ENCODE measurements around the gene CDH3. TPM values are rescaled to one million over a fixed set of nuclear protein-coding genes. Genes with fewer than 3 reads are reported as not detected.

CDH3 gene
- total RNA-seq, 5 donors from 2014 or later (not counting 1 experiment from before 2014, with no cell fraction given), result 0.36 to 1.1 (median 0.60) TPM; not detected in 1

DNA sequence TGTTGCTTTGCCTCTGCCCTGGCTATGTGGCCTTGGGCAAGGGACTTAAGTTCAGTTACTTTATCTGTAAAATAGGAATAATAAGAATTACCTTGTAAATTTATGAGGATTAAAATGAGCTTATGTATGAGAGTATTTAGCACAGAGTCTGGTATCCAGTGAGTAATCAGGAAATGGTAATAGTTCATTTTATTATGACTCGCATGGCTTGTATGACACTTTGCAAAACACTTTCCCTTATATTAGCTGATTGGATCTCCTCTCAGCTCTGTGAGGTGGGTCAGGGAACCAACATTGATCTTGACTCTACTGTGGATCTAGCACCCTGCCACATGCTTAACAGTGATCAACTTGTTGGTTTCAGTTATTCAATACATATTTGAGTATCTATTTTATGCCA lies 8.3 kb upstream of the CDH3 start:
- no peak overlapping the region for H3K27ac ChIP-seq (ENCODE audit: low read length)

DNA sequence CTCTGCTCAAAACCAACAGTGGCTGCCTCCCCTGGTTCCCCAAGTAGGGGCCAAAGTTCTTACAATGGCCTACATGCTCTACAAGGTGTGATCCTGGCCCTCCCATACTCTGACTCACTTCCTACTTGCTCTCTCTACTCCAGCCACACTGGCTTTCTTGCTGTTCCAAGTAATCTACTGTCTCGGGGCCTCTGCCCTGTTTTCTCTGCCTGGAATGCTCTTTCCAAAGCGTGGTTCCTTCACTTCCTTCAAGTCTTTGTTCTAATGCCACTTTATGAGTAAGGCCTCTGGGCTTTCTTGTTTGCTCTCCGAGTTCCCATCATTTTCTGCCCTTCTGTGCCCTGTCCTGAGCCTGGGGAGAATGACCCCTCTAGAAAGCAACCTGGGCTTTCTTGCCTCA lies 4.1 kb upstream of the CDH3 start:
- Histone ChIP-seq H3K9me3 (no peaks in the 10 kb centered on the region), H3K4me3 (ENCODE audit: control insufficient read depth in 1 of 2, extremely low read depth in 1 of 2, low read length in 1 of 2) (no peak overlapping the region), H3K27me3 (replicated peaks in 1 of 2; ENCODE audit: control insufficient read depth in 2 of 2, extremely low read depth in 1 of 2, insufficient read depth in 2 of 2, low read length in 1 of 2) (peaks cover 0 to 49% of the 10 kb centered on the region in 2 experiments), H3K4me1 (ENCODE audit: control insufficient read depth in 1 of 2, extremely low read depth in 1 of 2, insufficient read depth in 2 of 2, low read length in 2 of 2) (peaks cover 0 to 18% of the 10 kb centered on the region in 2 experiments), H3K36me3 (ENCODE audit: control insufficient read depth in 2 of 2, extremely low read depth in 1 of 2, insufficient read depth in 1 of 2, low read length in 1 of 2) (no peaks in the 10 kb centered on the region), H3K27ac (ENCODE audit: low read length) (no peak overlapping the region)
- WGBS (ENCODE audit: insufficient coverage), result 58% methylated on average over 3 of the region's 3 CpGs
- Mint-ChIP-seq H3K4me3 (no peak overlapping the region), H3K4me1 (peaks cover 11 to 15% (median 13%) of the 10 kb centered on the region in 3 donors), H3K27me3 (peaks cover 20 to 39% of the 10 kb centered on the region in 2 donors), H3K36me3 (no peaks in the 10 kb centered on the region), H3K27ac (no peak overlapping the region), H3K9me3 (no peaks in the 10 kb centered on the region)
- ChIA-PET POLR2A (no interaction called here), CTCF (no interaction called here)
- ATAC-seq (replicated peaks in 1 of 4), result no peak
- no peak for DNase-seq

More for the DNA sequence above, 8.3 kb upstream of the CDH3 start:
- no peak overlapping the region for H3K27ac Mint-ChIP-seq
- CTCF ChIA-PET, result no interaction called here
- H3K4me3 Mint-ChIP-seq, result no peak overlapping the region
- Histone ChIP-seq H3K4me1 (ENCODE audit: control insufficient read depth in 1 of 2, extremely low read depth in 1 of 2, insufficient read depth in 2 of 2, low read length in 2 of 2) (no peaks in the 10 kb centered on the region), H3K36me3 (ENCODE audit: control insufficient read depth in 2 of 2, extremely low read depth in 1 of 2, insufficient read depth in 1 of 2, low read length in 1 of 2) (no peaks in the 10 kb centered on the region), H3K27me3 (replicated peaks in 1 of 2; ENCODE audit: control insufficient read depth in 2 of 2, extremely low read depth in 1 of 2, insufficient read depth in 2 of 2, low read length in 1 of 2) (peaks cover 0 to 8% of the 10 kb centered on the region in 2 experiments), H3K4me3 (ENCODE audit: control insufficient read depth in 1 of 2, extremely low read depth in 1 of 2, low read length in 1 of 2) (no peak overlapping the region), H3K9me3 (no peaks in the 10 kb centered on the region)
- H3K36me3 Mint-ChIP-seq, result no peaks in the 10 kb centered on the region
- WGBS (ENCODE audit: insufficient coverage), result no CpG with 5 or more reads among the region's 1 CpG
- no peak for ATAC-seq (replicated peaks in 1 of 4)
- H3K4me1 Mint-ChIP-seq, result no peaks in the 10 kb centered on the region
- POLR2A ChIA-PET, result interaction anchor here in 1 of 2 donors (0.6 kb wide), 1 partner anchor 1627 kb away, joined by 3 read pairs; no protein-coding TSS in a partner anchor
- DNase-seq, result no peak
- H3K9me3 Mint-ChIP-seq, result no peaks in the 10 kb centered on the region
- H3K27me3 Mint-ChIP-seq, result peaks cover 9 to 12% of the 10 kb centered on the region in 2 donors

DNA sequence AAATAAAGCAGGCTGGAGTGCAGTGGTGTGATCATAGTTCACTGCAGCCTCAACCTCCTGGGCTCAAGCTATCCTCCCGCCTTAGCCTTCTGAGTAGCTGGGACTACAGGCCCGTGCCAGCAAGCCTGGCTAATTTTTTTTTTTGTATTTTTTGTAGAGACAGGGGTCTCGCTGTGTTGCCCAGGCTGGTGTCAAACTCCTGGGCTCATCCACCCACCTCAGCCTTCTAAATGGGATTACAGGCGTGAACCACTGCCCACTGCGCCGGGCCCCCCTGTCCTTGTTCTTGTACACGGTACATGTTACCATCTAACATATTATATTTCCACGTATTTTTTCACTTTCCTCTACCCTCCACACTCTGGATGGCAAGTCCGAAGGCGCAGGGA lies 3.1 kb upstream of the CDH3 start:
- CTCF ChIA-PET, result no interaction called here
- H3K27me3 Mint-ChIP-seq, result peaks cover 20 to 47% of the 10 kb centered on the region in 2 donors
- 100% methylated on average over 3 of the region's 10 CpGs for WGBS (ENCODE audit: insufficient coverage)
- H3K4me3 ChIP-seq (ENCODE audit: control insufficient read depth in 1 of 2, extremely low read depth in 1 of 2, low read length in 1 of 2), result no peak overlapping the region
- no peaks in the 10 kb centered on the region for H3K9me3 ChIP-seq
- ATAC-seq (replicated peaks in 1 of 4) (no peak), DNase-seq (no peak)
- H3K4me1 Mint-ChIP-seq, result peaks cover 11 to 21% (median 16%) of the 10 kb centered on the region in 3 donors
- H3K9me3 Mint-ChIP-seq, result no peaks in the 10 kb centered on the region
- no peaks in the 10 kb centered on the region for H3K36me3 ChIP-seq (ENCODE audit: control insufficient read depth in 2 of 2, extremely low read depth in 1 of 2, insufficient read depth in 1 of 2, low read length in 1 of 2)
- no peak overlapping the region for H3K27ac Mint-ChIP-seq
- peaks cover 0 to 22% of the 10 kb centered on the region in 2 experiments for H3K4me1 ChIP-seq (ENCODE audit: control insufficient read depth in 1 of 2, extremely low read depth in 1 of 2, insufficient read depth in 2 of 2, low read length in 2 of 2)
- no peak overlapping the region for H3K4me3 Mint-ChIP-seq
- no peaks in the 10 kb centered on the region for H3K36me3 Mint-ChIP-seq
- no peak overlapping the region for H3K27ac ChIP-seq (ENCODE audit: low read length)
- peaks cover 0 to 59% of the 10 kb centered on the region in 2 experiments for H3K27me3 ChIP-seq (replicated peaks in 1 of 2; ENCODE audit: control insufficient read depth in 2 of 2, extremely low read depth in 1 of 2, insufficient read depth in 2 of 2, low read length in 1 of 2)
- POLR2A ChIA-PET, result no interaction called here

DNA sequence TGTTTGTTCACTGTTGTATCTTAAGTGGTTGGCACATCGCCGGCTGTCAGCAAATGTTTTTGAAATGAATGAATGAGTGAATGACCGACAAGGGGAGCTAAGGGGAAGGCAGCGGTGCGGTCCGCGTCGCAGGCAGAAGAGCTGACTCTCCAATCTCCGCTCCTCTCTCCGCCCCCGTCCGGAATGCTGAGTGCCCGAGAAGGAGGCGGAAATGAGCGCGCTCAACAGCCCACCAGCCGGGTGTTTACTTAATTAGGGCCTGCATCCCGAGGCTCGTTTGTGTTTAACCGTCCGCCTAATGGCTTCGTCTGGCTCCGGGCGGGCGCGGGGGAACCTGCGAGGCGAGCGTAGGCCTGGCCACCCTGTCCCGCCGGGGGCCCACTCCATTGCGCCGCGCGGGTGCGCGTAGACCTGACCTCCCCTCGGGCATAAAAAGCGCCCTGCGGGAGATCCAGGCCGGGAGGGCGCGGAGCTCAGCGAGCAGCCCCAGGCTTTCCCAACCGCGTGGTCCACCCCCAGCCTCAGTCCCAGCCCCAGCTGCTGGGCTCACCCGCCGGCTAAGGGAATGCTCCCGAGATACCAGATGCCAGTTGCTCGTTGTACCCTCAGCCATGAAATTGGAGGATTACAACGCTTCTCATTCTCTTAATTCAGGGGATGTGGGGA lies 2.5 kb upstream of the CDH3 start:
- ChIA-PET CTCF (no interaction called here), POLR2A (no interaction called here)
- no peak overlapping the region for H3K27ac ChIP-seq (ENCODE audit: low read length)
- H3K9me3 Mint-ChIP-seq, result no peaks in the 10 kb centered on the region
- H3K4me1 Mint-ChIP-seq, result peaks cover 11 to 21% (median 16%) of the 10 kb centered on the region in 3 donors
- ATAC-seq (replicated peaks in 1 of 4), result no peak
- H3K4me3 Mint-ChIP-seq, result no peak overlapping the region
- H3K9me3 ChIP-seq, result no peaks in the 10 kb centered on the region
- H3K27ac Mint-ChIP-seq, result no peak overlapping the region
- no peaks in the 10 kb centered on the region for H3K36me3 Mint-ChIP-seq
- H3K27me3 Mint-ChIP-seq, result peaks cover 24 to 52% of the 10 kb centered on the region in 2 donors
- peaks cover 3 to 63% of the 10 kb centered on the region in 2 experiments for H3K27me3 ChIP-seq (replicated peaks in 1 of 2; ENCODE audit: control insufficient read depth in 2 of 2, extremely low read depth in 1 of 2, insufficient read depth in 2 of 2, low read length in 1 of 2)
- H3K4me1 ChIP-seq (ENCODE audit: control insufficient read depth in 1 of 2, extremely low read depth in 1 of 2, insufficient read depth in 2 of 2, low read length in 2 of 2), result peaks cover 0 to 22% of the 10 kb centered on the region in 2 experiments
- no peak for DNase-seq
- WGBS (ENCODE audit: insufficient coverage), result 5% methylated on average over 47 of the region's 51 CpGs
- H3K36me3 ChIP-seq (ENCODE audit: control insufficient read depth in 2 of 2, extremely low read depth in 1 of 2, insufficient read depth in 1 of 2, low read length in 1 of 2), result no peaks in the 10 kb centered on the region
- peak overlapping the region in 1 of 2 donors; percentile 19 for H3K4me3 ChIP-seq (ENCODE audit: control insufficient read depth in 1 of 2, extremely low read depth in 1 of 2, low read length in 1 of 2)

DNA sequence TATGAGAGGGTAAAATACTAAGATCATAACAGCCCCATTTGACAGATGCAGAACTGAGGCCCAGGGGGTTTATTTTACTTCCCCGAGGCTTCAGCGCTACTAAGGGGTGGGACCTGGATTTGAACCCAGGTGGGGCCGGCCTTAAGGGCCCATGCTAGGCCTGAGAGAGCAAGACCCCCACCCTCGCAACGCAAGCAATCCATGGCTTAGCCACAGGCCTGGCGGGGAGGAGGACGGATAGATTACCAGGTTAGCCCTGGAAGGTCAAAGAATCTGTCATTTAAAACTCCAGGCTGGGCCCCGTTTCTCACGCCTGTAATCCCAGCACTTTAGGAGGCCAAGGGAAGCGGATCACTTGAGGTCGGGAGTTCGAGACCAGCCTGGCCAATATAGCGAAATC lies 1.9 kb upstream of the CDH3 start:
- Mint-ChIP-seq H3K27me3 (peaks cover 31 to 58% of the 10 kb centered on the region in 2 donors), H3K27ac (no peak overlapping the region), H3K36me3 (no peaks in the 10 kb centered on the region), H3K4me1 (peaks cover 11 to 21% (median 16%) of the 10 kb centered on the region in 3 donors), H3K4me3 (peak overlapping the region in 1 of 3 donors; percentile 66), H3K9me3 (no peaks in the 10 kb centered on the region)
- WGBS (ENCODE audit: insufficient coverage), result 62% methylated on average over 9 of the region's 13 CpGs
- POLR2A ChIA-PET, result no interaction called here
- CTCF ChIA-PET, result no interaction called here
- Histone ChIP-seq H3K9me3 (no peaks in the 10 kb centered on the region), H3K27ac (ENCODE audit: low read length) (no peak overlapping the region), H3K4me1 (ENCODE audit: control insufficient read depth in 1 of 2, extremely low read depth in 1 of 2, insufficient read depth in 2 of 2, low read length in 2 of 2) (peaks cover 0 to 22% of the 10 kb centered on the region in 2 experiments), H3K4me3 (ENCODE audit: control insufficient read depth in 1 of 2, extremely low read depth in 1 of 2, low read length in 1 of 2) (no peak overlapping the region), H3K36me3 (ENCODE audit: control insufficient read depth in 2 of 2, extremely low read depth in 1 of 2, insufficient read depth in 1 of 2, low read length in 1 of 2) (no peaks in the 10 kb centered on the region), H3K27me3 (replicated peaks in 1 of 2; ENCODE audit: control insufficient read depth in 2 of 2, extremely low read depth in 1 of 2, insufficient read depth in 2 of 2, low read length in 1 of 2) (peaks cover 7 to 64% of the 10 kb centered on the region in 2 experiments)
- no peak for DNase-seq
- no peak for ATAC-seq (replicated peaks in 1 of 4)

DNA sequence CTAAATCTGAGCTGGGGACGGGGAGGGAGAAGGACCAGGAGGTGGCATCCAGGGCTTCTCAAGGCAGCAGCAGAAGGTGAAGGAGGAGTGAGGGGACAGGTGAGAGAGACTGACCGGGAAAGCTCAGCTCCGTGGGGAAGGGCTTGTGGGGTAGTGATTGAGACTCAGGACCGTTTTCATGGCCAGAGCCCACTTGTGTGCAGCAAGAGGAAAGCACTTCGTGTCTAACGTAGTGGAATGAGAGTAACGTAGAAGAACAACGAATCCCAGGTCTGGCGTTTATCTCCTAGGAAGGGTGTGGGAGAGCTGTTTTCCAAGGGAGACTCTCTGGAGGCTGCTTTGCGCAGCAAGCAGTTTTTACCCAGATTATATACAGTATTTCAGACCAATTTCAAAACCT lies 1.3 kb upstream of the CDH3 start:
- no peak for DNase-seq
- Histone ChIP-seq H3K9me3 (no peaks in the 10 kb centered on the region), H3K4me1 (ENCODE audit: control insufficient read depth in 1 of 2, extremely low read depth in 1 of 2, insufficient read depth in 2 of 2, low read length in 2 of 2) (peaks cover 0 to 22% of the 10 kb centered on the region in 2 experiments), H3K36me3 (ENCODE audit: control insufficient read depth in 2 of 2, extremely low read depth in 1 of 2, insufficient read depth in 1 of 2, low read length in 1 of 2) (no peaks in the 10 kb centered on the region), H3K4me3 (ENCODE audit: control insufficient read depth in 1 of 2, extremely low read depth in 1 of 2, low read length in 1 of 2) (no peak overlapping the region), H3K27me3 (replicated peaks in 1 of 2; ENCODE audit: control insufficient read depth in 2 of 2, extremely low read depth in 1 of 2, insufficient read depth in 2 of 2, low read length in 1 of 2) (peaks cover 7 to 70% of the 10 kb centered on the region in 2 experiments), H3K27ac (ENCODE audit: low read length) (no peak overlapping the region)
- no peak for ATAC-seq (replicated peaks in 1 of 4)
- WGBS (ENCODE audit: insufficient coverage), result 34% methylated on average over 9 of the region's 10 CpGs
- H3K4me3 Mint-ChIP-seq, result peak overlapping the region; percentile 17 to 66 (median 46)
- ChIA-PET CTCF (no interaction called here), POLR2A (no interaction called here)
- peaks cover 11 to 21% (median 16%) of the 10 kb centered on the region in 3 donors for H3K4me1 Mint-ChIP-seq
- H3K36me3 Mint-ChIP-seq, result no peaks in the 10 kb centered on the region
- peak overlapping the region in 1 of 2 donors; percentile 38 for H3K27ac Mint-ChIP-seq
- H3K9me3 Mint-ChIP-seq, result no peaks in the 10 kb centered on the region
- H3K27me3 Mint-ChIP-seq, result peaks cover 35 to 65% of the 10 kb centered on the region in 2 donors

All from T-cell (primary cell).